HepG2 (cell line): ENCODE measurements around the gene RASGRP2.

Experiments
- CEBPB ChIP-seq: IDR thresholded peaks from 2 replicates; pipeline ENCODE4 v1.6.1; 2011; ENCODE audit warnings: low read depth, low read length, improper control_type of control experiment, borderline replicate concordance
- CENPT ChIP-seq: sonication (generic); formaldehyde crosslinking; IDR thresholded peaks from 2 replicates; pipeline ENCODE4 v1.8.0; 2022; ENCODE audit warnings: low read depth, mild to moderate bottlenecking, moderate library complexity, missing genetic modification reagents
- ELF4 ChIP-seq: sonication (generic); formaldehyde crosslinking; IDR thresholded peaks from 2 replicates; pipeline ENCODE4 v1.5.0; 2020; ENCODE audit warnings: missing genetic modification reagents, mild to moderate bottlenecking, moderate library complexity, borderline replicate concordance
- FOXA1 ChIP-seq, 2 experiments: fragments of 450-650 bp in 1 of 2; sonication (generic) in 1 of 2; formaldehyde crosslinking in 1 of 2; IDR thresholded peaks; 2 replicates each; pipeline versions ENCODE4 v1.4.0 to v1.6.1; 2016 to 2020; ENCODE audit warnings: missing genetic modification reagents in 1 of 2
- JUND ChIP-seq: sonication (generic); formaldehyde crosslinking; IDR thresholded peaks from 2 replicates; pipeline ENCODE4 v1.8.0; 2022; ENCODE audit warnings: mild to moderate bottlenecking, missing genetic modification reagents
- NR1H2 ChIP-seq: sonication (generic); formaldehyde crosslinking; IDR thresholded peaks from 2 replicates; pipeline ENCODE4 v1.8.1; 2022; ENCODE audit warnings: low read depth, missing genetic modification reagents, borderline replicate concordance
- RAD21 ChIP-seq: fragments of 450-650 bp; formaldehyde crosslinking; IDR thresholded peaks from 2 replicates; pipeline ENCODE4 v1.5.0; 2020; ENCODE audit warnings: mild to moderate bottlenecking
- RNF2 ChIP-seq: fragments of 450-650 bp; conservative IDR thresholded peaks from 2 replicates; pipeline ENCODE4 v1.6.1; 2016; ENCODE audit warnings: low read depth
- ZNF136 ChIP-seq: sonication (generic); formaldehyde crosslinking; IDR thresholded peaks from 2 replicates; pipeline ENCODE4 v1.8.1; 2022; ENCODE audit warnings: low read depth, mild to moderate bottlenecking, moderate library complexity, missing genetic modification reagents
- TF ChIP-seq, protein P1 (sequence below): sonication (generic); formaldehyde crosslinking; IDR thresholded peaks from 2 replicates; pipeline ENCODE4 v1.5.0; 2020; ENCODE audit warnings: mild to moderate bottlenecking, missing genetic modification reagents, moderate library complexity

DNA sequence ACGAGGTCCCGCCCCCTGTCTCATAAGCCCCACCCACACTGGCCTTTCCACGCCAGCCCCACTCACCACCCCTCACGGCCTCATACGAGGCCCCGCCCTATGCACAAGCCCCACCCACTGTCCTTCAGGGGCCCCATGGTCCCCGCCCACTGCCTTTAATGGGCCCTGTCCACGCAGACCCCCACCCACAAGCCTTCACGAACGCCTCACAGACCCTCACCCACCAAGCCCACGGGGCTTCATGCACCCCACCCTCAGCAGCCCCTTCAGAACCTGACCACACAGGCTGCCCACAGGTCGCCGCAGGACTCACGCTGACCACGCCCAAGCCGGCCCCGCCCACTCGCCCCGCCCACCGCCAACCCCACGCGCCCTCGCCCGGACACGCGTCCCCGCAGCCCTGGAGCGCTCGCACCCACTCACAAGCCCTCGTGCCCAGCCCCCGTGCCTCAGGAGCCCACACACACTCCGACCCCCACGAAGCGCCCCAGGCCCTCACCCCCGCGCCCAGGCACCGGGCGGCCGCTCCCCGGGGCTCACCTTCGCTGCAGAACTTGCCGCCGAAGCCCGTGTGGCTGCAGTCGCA, 31.4 kb downstream of the RASGRP2 start:
- TF ChIP-seq NR1H2 (CRISPR knock-in tag) (no peak), RAD21 (CRISPR knock-in tag) (no peak), ELF4 (no peak), ZNF136 (CRISPR knock-in tag) (no peak), CENPT (no peak), FOXA1 (IDR thresholded peaks at IDR 0.05) (no peak), FOXA1 (CRISPR knock-in tag; IDR thresholded peaks at IDR 0.05) (no peak), RNF2 (no peak), JUND (CRISPR knock-in tag) (no peak), CEBPB (no peak)
- TF ChIP-seq, protein P1, sequence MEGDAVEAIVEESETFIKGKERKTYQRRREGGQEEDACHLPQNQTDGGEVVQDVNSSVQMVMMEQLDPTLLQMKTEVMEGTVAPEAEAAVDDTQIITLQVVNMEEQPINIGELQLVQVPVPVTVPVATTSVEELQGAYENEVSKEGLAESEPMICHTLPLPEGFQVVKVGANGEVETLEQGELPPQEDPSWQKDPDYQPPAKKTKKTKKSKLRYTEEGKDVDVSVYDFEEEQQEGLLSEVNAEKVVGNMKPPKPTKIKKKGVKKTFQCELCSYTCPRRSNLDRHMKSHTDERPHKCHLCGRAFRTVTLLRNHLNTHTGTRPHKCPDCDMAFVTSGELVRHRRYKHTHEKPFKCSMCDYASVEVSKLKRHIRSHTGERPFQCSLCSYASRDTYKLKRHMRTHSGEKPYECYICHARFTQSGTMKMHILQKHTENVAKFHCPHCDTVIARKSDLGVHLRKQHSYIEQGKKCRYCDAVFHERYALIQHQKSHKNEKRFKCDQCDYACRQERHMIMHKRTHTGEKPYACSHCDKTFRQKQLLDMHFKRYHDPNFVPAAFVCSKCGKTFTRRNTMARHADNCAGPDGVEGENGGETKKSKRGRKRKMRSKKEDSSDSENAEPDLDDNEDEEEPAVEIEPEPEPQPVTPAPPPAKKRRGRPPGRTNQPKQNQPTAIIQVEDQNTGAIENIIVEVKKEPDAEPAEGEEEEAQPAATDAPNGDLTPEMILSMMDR: no peak
